Measurements from ENCODE around the gene KLHDC8B.

KLHDC8B gene

DNA sequence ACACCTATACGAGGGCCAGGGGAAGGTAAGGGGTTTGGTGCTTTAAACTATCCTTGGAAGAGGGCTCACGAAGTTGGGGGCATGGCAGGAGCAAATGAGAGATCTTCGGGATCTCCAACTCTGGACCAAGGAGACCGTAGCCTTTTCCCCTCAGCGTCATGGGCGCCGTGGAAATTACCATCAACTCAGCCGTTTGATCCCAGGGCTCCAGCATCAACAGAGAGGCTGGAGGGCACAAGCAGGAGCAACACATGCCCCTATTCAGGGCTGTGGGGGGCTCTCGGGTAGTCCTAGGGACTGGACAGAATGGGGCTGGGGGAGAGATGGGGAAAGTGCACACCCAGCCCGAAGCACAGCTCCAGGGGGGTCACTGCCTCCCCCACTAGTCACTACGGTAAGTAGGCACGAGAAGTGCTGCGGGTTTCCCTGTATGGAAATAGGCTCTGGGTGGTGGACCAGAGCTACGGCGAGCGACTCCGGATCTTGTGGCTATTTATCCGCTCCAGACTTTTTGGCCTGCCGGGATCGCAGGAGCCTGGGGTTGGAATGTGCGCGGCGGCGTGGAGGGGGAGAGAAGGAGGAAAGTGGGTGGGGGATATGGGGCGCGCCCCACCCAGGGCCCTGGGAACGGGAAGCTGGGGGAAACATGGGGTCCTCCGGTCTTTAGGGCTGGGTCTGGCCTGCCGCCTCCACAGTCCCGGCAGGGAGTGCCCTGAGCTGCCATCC, 38.0 kb upstream of the KLHDC8B start:
- H3K36me3 ChIP-seq (ENCODE audit: control insufficient read depth, low read depth, low read length) = no peaks in the 10 kb centered on the region
- no peaks in the 10 kb centered on the region for H3K27me3 ChIP-seq (ENCODE audit: control insufficient read depth, insufficient read depth, low read length)
- H3K9me3 ChIP-seq (ENCODE audit: control insufficient read depth, low read depth, low read length) = no peaks in the 10 kb centered on the region
- H3K27ac ChIP-seq (ENCODE audit: low read length) = peak overlapping the region; percentile 48
- peak overlapping the region; percentile 92 for H3K4me3 ChIP-seq (ENCODE audit: low read length)
- peak overlapping the region; percentile 64 for H3K9ac ChIP-seq (ENCODE audit: low read length)
- peaks cover 5% of the 10 kb centered on the region for H3K4me1 ChIP-seq (ENCODE audit: control insufficient read depth, low read depth, low read length)

DNA sequence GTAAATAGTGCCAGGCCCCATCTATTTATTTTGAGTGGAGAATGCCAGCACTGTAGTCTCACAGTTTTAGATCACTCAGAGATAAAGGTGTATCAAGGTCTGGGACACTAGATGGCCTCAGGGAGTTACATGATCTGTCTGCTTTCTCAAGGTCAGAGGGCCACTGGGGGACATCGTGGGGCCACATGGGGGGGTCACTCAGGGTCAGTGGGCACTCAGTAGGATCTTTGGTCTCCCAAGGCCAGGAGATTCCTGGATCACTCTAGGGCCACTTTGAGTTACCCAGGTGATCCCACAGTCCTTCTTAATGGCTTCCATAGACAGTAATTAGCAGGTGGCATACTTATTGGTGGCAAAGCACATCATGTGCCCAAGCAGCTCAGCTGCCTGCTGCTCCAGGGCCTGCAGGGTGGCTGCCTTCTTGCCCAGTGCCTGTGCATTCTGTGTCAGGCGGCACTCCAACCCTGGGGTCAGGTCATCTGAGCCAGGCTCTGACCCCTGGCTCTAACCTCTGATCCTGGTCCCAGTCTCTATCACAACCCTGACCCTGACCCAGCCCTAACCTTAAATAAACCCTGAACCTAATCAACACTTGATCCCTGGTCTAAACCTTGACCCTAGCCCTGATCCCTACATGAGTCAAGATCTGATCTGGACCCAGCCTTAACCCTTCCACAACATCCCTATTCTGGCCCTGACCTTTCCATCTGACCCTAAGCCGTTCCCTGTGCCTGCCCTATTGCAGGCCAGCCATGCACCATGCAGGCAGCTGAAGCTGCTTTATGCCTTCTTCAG, 36.7 kb upstream of the KLHDC8B start:
- Histone ChIP-seq H3K27me3 (ENCODE audit: control insufficient read depth, insufficient read depth, low read length) (no peaks in the 10 kb centered on the region), H3K27ac (ENCODE audit: low read length) (no peak overlapping the region), H3K9ac (ENCODE audit: low read length) (no peak overlapping the region), H3K4me3 (ENCODE audit: low read length) (no peak overlapping the region), H3K4me1 (ENCODE audit: control insufficient read depth, low read depth, low read length) (peaks cover 5% of the 10 kb centered on the region), H3K36me3 (ENCODE audit: control insufficient read depth, low read depth, low read length) (no peaks in the 10 kb centered on the region), H3K9me3 (ENCODE audit: control insufficient read depth, low read depth, low read length) (no peaks in the 10 kb centered on the region)

DNA sequence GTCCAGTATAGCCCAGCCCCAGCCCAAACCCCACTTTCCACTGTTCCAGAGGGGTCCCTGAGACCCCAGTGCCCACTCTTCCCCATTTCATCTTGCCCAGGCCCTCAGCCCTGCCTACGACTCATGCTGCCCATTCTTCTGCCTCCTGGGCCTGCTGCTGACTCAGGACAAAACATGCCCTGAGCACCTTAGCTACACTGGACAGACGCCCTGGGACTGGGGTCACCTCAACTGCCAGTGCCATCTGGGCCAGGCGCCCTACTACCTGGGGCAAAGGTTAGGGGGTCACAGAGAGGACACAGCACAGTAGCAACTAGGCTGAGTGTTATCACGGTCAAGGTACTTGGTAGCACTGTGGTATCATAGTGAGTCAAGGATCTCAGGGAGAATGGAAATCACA, 35.9 kb upstream of the KLHDC8B start:
- Histone ChIP-seq H3K4me3 (ENCODE audit: low read length) (no peak overlapping the region), H3K27ac (ENCODE audit: low read length) (no peak overlapping the region), H3K36me3 (ENCODE audit: control insufficient read depth, low read depth, low read length) (no peaks in the 10 kb centered on the region), H3K27me3 (ENCODE audit: control insufficient read depth, insufficient read depth, low read length) (no peaks in the 10 kb centered on the region), H3K9me3 (ENCODE audit: control insufficient read depth, low read depth, low read length) (no peaks in the 10 kb centered on the region), H3K4me1 (ENCODE audit: control insufficient read depth, low read depth, low read length) (peaks cover 5% of the 10 kb centered on the region), H3K9ac (ENCODE audit: low read length) (no peak overlapping the region)

DNA sequence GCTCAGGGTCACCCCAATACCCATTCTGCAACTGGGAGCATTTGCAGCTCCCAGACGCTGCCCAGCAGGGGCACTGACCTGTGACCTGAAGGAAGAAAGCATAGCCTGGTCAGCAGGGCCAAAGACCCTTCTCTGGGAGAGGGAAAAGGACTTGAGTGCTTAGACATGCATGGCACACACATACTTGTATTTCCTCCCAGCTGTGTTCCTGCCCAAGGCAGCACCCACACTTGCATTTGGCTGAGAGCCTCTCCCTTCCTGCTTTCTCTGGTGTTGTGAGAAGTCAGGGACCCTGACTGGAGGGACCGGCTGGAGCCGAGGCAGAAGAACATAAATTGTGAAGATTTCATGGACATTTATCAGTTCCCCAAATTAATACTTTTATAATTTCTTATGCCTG, 31.3 kb upstream of the KLHDC8B start:
- Histone ChIP-seq H3K4me1 (ENCODE audit: control insufficient read depth, low read depth, low read length) (no peaks in the 10 kb centered on the region), H3K9ac (ENCODE audit: low read length) (no peak overlapping the region), H3K9me3 (ENCODE audit: control insufficient read depth, low read depth, low read length) (no peaks in the 10 kb centered on the region), H3K36me3 (ENCODE audit: control insufficient read depth, low read depth, low read length) (no peaks in the 10 kb centered on the region), H3K4me3 (ENCODE audit: low read length) (no peak overlapping the region), H3K27me3 (ENCODE audit: control insufficient read depth, insufficient read depth, low read length) (no peaks in the 10 kb centered on the region), H3K27ac (ENCODE audit: low read length) (no peak overlapping the region)

DNA sequence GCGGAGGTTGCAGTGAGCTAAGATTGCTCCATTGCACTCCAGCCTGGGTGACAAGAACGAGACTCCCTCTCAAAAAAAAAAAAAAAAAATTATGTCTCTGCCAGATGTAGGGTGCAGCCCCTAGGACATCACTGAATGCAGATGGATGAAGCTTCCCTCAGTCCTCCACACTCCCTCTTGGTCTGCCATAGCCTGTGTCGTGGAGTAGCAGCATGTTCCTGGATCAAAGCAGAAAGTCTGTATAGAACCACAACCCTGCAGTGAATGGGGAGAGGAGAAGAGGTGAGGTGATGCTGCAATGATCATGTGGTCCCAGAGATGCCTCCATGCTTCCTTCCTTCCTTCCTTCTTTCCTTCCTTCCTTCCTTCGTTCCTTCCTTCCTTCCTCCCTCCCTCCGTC, 23.2 kb upstream of the KLHDC8B start:
- H3K4me3 ChIP-seq (ENCODE audit: low read length) = no peak overlapping the region
- H3K27ac ChIP-seq (ENCODE audit: low read length) = no peak overlapping the region
- H3K36me3 ChIP-seq (ENCODE audit: control insufficient read depth, low read depth, low read length) = no peaks in the 10 kb centered on the region
- H3K27me3 ChIP-seq (ENCODE audit: control insufficient read depth, insufficient read depth, low read length) = no peaks in the 10 kb centered on the region
- no peak overlapping the region for H3K9ac ChIP-seq (ENCODE audit: low read length)
- H3K9me3 ChIP-seq (ENCODE audit: control insufficient read depth, low read depth, low read length) = no peaks in the 10 kb centered on the region
- no peaks in the 10 kb centered on the region for H3K4me1 ChIP-seq (ENCODE audit: control insufficient read depth, low read depth, low read length)

DNA sequence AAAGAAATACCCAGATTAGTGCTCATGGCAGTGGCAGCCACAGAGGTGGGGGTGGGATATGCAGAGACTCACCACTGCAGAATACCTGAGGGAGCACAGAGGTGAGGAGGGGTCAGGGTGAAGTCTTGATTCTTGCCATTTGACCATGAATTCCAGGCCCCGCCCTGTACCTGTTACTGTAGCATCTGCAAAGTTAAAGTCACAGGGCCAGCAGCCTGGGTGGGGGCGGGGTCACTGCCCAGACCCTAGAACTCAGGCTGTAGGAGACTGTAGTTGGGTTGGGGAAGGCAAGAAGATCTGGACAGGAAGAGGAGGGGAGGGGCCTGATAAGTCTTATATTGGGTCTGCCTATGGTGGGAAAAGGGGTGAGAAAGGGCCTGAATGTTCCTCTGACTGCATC, 19.8 kb upstream of the KLHDC8B start:
- Histone ChIP-seq H3K4me3 (ENCODE audit: low read length) (no peak overlapping the region), H3K27me3 (ENCODE audit: control insufficient read depth, insufficient read depth, low read length) (no peaks in the 10 kb centered on the region), H3K9me3 (ENCODE audit: control insufficient read depth, low read depth, low read length) (no peaks in the 10 kb centered on the region), H3K36me3 (ENCODE audit: control insufficient read depth, low read depth, low read length) (no peaks in the 10 kb centered on the region), H3K9ac (ENCODE audit: low read length) (no peak overlapping the region), H3K27ac (ENCODE audit: low read length) (no peak overlapping the region), H3K4me1 (ENCODE audit: control insufficient read depth, low read depth, low read length) (no peaks in the 10 kb centered on the region)

DNA sequence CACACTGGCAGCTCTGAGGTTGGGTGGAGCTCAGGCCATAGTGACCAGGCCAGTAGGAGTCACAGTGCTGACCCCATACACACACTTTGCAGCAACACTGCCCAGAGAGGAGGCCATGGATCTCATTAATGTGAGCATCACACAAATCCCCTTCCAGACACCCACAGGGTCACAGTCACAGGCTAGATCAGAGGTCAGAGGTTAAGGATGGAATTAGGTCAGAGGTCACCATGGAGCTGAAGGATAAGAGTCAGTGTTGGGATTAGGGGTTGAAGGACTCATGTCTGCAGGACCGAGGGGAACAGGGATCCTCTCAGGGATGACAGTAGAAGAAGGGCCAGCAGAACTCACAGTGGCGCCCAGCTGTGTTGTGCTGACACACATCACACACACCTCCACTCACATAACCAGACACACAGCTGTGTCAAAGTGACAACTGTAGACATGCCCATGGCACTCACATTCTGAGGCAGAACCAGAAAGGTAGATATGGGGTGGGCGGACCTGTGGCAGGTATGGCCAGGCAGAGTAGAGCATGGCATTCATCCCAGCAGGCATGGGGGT, 18.0 kb upstream of the KLHDC8B start:
- Histone ChIP-seq H3K4me1 (ENCODE audit: control insufficient read depth, low read depth, low read length) (no peaks in the 10 kb centered on the region), H3K9me3 (ENCODE audit: control insufficient read depth, low read depth, low read length) (no peaks in the 10 kb centered on the region)

DNA sequence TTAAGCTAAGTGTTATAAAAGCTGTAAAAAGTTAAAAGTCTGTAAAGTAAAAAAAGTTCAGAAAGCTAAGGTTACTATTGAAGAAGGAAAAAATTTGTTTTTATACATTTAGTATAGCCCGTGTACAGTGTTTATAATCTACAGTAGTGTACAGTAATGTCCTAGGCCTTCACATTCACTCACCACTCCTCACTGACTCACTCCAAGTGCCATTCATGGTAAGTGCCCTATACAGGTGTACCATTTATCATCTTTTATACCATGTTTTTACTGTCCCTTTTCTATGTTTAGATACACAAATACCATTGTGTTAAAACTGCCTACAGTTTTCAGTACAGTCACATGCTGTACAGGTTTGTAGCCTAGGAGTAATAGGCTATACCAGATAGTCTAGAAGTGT, 14.1 kb upstream of the KLHDC8B start:
- H3K36me3 ChIP-seq (ENCODE audit: control insufficient read depth, low read depth, low read length) = peaks cover 5% of the 10 kb centered on the region
- H3K27ac ChIP-seq (ENCODE audit: low read length) = no peak overlapping the region
- H3K9me3 ChIP-seq (ENCODE audit: control insufficient read depth, low read depth, low read length) = no peaks in the 10 kb centered on the region
- no peak overlapping the region for H3K9ac ChIP-seq (ENCODE audit: low read length)
- no peaks in the 10 kb centered on the region for H3K27me3 ChIP-seq (ENCODE audit: control insufficient read depth, insufficient read depth, low read length)
- H3K4me3 ChIP-seq (ENCODE audit: low read length) = no peak overlapping the region
- H3K4me1 ChIP-seq (ENCODE audit: control insufficient read depth, low read depth, low read length) = no peaks in the 10 kb centered on the region

More for the DNA sequence above, 18.0 kb upstream of the KLHDC8B start:
- Histone ChIP-seq H3K27ac (ENCODE audit: low read length) (no peak overlapping the region), H3K9ac (ENCODE audit: low read length) (no peak overlapping the region), H3K4me3 (ENCODE audit: low read length) (no peak overlapping the region), H3K36me3 (ENCODE audit: control insufficient read depth, low read depth, low read length) (no peaks in the 10 kb centered on the region), H3K27me3 (ENCODE audit: control insufficient read depth, insufficient read depth, low read length) (no peaks in the 10 kb centered on the region)

DNA sequence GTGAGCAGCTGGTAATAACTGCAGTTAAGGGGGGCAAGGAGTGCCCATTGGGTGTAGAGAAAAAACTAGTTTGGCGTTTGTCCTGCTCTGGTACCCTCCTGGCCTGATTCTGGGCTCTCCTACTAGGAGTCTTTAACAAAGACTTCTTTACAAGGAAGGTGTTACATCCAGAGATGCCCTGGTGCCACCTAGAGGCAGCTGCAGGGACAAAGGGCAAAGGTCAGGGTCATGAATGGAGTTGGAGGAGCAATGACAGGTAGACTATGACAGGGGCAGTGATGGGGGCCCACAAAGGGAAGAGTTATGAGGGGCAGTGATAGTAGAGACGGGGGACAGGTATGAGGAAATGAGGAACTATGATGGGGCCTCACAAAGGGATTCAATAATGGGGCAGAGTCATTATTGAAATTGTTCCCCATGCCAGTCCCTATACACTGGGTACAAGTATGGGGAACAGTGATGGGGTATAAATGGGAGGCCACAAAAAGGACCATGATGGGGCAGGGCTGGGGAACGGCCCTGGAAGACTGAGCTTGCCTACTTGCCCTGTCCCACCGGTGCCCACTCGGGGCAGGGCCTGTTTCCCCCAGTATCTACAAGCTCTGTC, 13.2 kb upstream of the KLHDC8B start:
- no peaks in the 10 kb centered on the region for H3K27me3 ChIP-seq (ENCODE audit: control insufficient read depth, insufficient read depth, low read length)
- peaks cover 10% of the 10 kb centered on the region for H3K36me3 ChIP-seq (ENCODE audit: control insufficient read depth, low read depth, low read length)
- no peaks in the 10 kb centered on the region for H3K4me1 ChIP-seq (ENCODE audit: control insufficient read depth, low read depth, low read length)
- no peak overlapping the region for H3K9ac ChIP-seq (ENCODE audit: low read length)
- H3K27ac ChIP-seq (ENCODE audit: low read length) = no peak overlapping the region
- H3K9me3 ChIP-seq (ENCODE audit: control insufficient read depth, low read depth, low read length) = no peaks in the 10 kb centered on the region
- no peak overlapping the region for H3K4me3 ChIP-seq (ENCODE audit: low read length)

DNA sequence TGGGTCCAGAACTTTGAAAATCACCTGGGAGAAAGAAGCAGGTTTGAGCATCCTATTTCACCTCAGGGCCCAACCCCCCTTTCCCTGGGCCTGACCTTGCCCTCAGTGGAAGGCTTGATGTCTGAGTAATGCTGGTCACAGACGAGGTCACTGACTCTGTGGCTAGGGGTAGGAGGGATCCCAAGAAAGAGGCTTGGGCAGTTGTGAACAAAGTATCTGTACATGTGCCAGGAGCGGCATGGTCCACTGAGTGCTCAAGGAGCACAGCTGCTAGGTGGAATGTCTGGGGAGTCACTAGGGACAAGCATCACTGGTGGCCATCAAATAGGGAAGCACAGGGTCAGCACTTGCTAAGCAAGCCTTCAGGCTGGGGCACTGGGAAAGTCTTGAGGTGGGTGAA, 12.6 kb upstream of the KLHDC8B start:
- Histone ChIP-seq H3K27ac (ENCODE audit: low read length) (no peak overlapping the region), H3K27me3 (ENCODE audit: control insufficient read depth, insufficient read depth, low read length) (no peaks in the 10 kb centered on the region), H3K4me1 (ENCODE audit: control insufficient read depth, low read depth, low read length) (no peaks in the 10 kb centered on the region), H3K36me3 (ENCODE audit: control insufficient read depth, low read depth, low read length) (peaks cover 16% of the 10 kb centered on the region), H3K9ac (ENCODE audit: low read length) (no peak overlapping the region), H3K4me3 (ENCODE audit: low read length) (no peak overlapping the region), H3K9me3 (ENCODE audit: control insufficient read depth, low read depth, low read length) (no peaks in the 10 kb centered on the region)

DNA sequence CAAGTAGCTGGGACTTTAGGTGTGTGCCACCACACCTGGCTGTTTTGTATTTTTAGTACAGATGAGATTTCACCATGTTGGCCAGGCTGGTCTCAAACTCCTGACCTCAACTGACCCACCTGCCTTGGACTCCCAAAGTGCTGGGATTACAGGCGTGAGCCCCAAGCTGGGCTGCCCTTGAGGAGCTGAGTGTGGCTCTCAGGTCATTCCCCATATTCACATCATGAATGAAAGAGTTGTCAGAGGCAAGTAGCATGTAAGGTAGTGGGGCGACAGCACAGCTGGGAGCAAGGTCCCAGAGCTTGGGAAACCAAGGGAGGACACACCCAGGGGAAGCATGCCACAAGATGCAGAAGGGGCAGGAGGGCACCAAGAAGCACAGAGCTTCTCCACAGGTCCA, 10.2 kb upstream of the KLHDC8B start:
- no peaks in the 10 kb centered on the region for H3K9me3 ChIP-seq (ENCODE audit: control insufficient read depth, low read depth, low read length)
- H3K27me3 ChIP-seq (ENCODE audit: control insufficient read depth, insufficient read depth, low read length) = no peaks in the 10 kb centered on the region
- no peak overlapping the region for H3K4me3 ChIP-seq (ENCODE audit: low read length)
- H3K4me1 ChIP-seq (ENCODE audit: control insufficient read depth, low read depth, low read length) = peaks cover 8% of the 10 kb centered on the region
- H3K9ac ChIP-seq (ENCODE audit: low read length) = no peak overlapping the region
- H3K27ac ChIP-seq (ENCODE audit: low read length) = no peak overlapping the region
- H3K36me3 ChIP-seq (ENCODE audit: control insufficient read depth, low read depth, low read length) = peaks cover 20% of the 10 kb centered on the region
